HG02943 (cell line): ENCODE results near the gene APP.

Experiments used
- ATAC-seq: cut with Tn5 transposase; IDR thresholded peaks from one replicate; pipeline ENCODE4 v1.9.1; 2021; ENCODE audit warnings: mild to moderate bottlenecking, low read depth, moderate library complexity; ENCODE audit not compliant: unreplicated experiment

The APP gene

DNA sequence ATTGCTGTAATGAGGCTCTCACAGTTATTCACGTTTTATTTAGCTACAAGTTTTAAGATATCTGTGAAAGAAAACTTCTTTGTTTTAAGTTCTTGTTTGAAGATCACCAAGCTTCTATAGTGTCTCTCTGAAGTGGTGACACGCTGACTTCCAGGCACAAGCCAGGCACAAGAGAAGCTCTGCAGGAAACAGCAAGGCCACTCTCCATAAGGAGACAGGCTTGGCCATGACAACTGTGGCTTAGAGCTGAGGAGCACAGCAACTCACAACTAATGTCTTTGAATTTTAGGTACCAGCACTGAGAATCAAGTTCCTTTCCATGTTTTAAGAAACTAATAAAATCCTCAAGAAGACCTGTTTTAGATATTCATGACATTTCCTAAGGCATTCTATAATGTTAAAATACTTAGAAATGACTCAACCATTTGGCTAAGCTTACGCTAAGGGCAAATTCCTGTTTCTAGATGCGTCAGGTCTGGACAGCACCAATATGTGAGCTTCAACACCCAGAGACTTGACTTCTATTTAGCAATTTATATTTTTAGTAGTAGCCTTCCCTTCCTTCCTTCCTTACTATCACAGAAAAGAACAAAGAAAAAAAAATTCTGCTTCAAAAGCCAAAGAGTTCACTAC, 40.2 kb downstream of the APP start:
- ATAC-seq = no peak

GRCh38 chr21:26127918-26128317, 42.7 kb downstream of the APP start:
- no peak for ATAC-seq

DNA sequence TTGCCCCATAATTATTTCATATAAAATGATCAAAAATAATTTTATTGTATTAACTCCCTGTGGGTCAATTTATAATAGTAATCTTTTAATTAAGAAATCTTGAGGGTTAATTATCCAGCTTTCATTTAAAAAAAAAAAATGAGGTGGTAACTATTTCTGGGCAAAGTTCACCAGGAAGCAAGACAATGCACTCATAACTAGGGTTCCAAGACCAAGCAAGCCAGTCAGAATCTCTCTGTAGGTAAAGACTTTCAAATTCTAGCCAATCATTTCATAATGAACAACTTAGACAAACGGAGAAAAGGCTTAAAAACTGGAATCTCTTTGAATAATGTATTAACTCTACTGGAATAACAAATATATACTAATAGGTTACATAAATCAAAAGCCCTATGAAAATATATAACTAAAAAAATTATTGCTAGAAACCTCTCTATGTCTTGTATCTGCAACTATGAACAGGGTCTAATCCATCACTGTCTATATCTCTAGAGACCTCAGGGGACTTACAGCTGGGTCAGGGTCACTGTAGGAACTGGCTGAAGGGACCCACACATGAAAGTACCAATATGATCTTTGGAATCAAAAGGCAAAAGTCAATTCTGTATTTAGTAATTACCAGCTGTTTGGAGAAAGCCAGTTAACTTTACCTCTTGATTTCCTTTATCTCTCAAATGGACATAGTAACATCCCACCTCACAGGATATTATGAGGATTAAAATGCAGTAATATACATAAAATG, 43.3 kb downstream of the APP start:
- no peak for ATAC-seq

DNA sequence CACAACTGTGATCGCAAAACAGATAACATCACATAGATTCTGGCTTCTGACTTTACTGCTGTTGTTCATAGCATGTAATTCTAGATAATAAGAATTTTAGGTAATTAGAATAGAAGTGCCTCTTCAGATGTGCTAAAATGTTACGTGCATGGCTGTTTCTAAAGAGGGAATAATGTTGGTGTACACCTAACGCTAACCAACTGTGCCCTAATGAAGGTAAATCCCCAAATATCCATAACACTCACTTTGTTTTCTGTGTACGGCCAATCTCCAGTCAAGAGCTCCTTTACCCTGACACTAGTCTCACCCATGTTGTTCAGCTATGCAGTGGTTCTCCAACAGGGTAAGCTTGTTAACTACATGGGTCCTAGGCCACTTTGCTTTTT, 44.4 kb downstream of the APP start:
- ATAC-seq = no peak

DNA sequence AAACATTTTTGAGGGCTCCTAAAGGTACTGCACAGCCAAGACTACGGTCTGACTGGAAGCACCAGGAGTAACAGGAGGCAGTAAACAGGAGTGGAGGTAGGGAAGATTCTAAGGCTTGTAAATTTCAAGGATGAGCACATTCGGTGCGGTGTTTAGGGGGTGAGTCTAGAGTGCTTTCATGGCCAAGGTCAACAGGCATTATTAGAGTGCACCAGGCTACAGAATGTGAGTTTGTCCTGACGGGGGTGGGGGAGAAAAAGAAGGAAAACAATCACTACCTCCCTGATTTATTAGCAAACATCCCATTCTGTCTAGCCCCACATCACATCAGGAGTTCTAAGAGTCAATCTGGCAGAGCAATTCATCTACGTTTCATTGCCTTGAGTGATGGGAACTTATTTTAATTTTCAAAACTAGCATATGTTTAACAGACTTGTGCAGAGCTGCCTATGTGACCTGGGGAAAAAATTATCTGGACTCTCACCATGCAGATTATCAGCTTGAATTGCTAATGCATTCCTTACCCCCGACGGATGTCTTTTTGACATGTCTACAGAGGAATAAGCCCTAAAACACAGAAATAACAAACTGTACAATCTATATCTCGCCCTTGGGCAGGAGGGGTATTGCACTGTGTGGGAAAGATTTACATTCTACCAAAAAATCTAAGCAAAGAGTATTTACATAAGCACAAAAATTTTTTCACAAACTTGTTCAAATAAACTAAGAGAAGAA, 45.0 kb downstream of the APP start:
- no peak for ATAC-seq

- no peak for ATAC-seq
Observed at GRCh38 chr21:26124896-26125295, 45.7 kb downstream of the APP start.

DNA sequence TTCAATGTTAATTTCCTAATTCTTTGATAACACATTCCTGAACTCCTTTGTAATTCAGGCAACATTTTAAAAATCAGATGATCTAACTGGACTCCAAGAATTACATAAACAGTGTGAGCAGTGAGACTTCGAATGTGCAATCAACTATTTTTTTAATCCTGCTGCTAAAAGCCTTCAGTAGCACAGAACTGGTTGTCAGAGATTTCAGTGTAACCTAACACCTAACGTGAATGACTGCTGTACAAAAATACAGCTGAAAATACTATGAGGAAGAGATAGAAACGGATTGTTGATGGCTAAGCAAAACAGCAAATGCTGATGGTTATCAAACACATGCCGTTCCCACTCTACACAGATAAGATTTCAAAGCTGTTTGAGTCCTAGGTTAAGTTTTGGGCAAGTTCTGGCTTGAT, 46.1 kb downstream of the APP start:
- no peak for ATAC-seq

DNA sequence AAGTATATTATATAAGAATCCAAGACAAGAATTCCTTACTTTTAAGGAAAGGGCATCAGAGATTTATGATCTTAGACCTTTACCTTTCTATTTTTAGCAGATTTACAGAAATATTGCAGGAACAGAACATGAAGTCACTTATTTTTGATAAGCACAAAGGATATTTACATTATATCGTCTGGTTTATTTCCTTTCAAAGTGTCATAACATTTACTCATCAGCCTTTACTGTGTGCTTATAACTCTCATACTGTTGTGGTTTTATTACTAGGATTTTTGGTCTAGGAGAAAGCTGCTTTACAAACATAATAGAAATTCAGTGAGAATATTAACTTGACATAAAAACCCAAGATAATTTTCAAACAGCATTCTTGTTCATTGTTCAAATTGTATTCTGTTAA, 47.6 kb downstream of the APP start:
- ATAC-seq = no peak

- ATAC-seq = no peak
Observed at GRCh38 chr21:26120828-26121227, 49.7 kb downstream of the APP start.

DNA sequence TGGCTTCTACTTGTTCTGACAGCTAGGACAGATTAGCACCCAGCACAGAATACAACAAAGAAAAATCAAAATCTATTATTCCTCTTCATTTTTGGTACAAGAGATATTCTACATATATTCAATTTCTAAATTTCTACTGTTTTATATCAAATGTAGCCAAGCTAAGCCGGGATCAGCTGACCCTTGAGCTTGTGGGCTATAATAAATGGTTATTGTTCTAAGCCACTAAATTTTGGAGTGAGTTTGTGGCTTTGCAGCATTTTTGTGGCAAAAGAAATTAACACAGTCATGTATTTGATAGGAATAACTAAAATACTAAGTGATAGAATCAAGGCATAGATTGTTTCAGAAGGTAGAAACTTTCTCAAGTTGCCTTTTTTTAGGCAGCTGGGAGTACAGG, 50.7 kb downstream of the APP start:
- no peak for ATAC-seq

- ATAC-seq = no peak
Observed at GRCh38 chr21:26118938-26119540, 51.5 kb downstream of the APP start.

DNA sequence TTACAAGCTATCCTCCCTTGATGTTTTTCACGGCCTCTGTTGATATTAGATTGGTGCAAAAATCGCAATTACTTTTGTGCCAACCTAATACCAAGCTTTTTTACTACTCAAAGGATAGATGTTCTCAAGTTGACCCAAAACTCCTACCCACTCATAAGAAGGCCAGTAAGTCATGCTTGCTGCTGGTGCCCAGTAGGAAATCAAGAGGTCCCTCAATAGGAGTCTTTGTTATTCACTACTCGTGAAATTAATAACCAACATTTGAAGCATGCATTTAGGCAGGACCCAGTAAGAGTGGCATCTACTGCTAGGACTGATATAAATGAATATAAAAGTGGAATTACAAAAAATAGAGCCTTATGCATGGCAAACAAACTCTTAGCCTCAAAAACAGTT, 52.6 kb downstream of the APP start:
- no peak for ATAC-seq

DNA sequence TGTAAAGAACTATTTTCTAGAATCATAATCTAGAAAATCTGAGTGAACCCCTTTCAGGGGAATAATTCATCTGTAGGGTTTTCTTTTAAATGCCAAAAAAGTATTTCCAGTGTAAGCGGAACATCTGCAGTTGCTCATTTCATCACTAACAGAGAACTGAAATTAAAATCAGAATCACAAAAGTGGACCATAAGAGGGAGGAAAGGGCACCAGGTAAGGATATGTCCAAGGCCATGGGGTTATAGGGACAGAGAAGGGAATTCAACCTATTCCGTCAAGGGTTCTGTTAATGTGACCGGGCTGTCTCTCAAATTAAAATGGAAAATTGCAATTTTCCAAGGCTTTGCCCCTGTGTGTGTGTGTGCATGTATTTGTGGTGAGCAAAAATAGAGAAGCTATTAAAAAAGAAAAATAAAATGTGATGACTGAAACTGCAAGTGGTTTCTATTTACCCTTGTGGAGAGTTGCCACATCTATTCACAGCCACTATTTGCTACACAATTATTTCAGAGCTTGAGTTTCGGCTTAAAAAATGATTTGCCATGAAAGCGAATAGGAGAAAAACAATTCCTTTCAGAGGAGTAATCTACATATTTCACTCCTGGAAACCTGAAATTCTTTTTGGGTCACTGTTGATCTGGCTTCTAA, 53.1 kb downstream of the APP start:
- ATAC-seq = peak; percentile 53

DNA sequence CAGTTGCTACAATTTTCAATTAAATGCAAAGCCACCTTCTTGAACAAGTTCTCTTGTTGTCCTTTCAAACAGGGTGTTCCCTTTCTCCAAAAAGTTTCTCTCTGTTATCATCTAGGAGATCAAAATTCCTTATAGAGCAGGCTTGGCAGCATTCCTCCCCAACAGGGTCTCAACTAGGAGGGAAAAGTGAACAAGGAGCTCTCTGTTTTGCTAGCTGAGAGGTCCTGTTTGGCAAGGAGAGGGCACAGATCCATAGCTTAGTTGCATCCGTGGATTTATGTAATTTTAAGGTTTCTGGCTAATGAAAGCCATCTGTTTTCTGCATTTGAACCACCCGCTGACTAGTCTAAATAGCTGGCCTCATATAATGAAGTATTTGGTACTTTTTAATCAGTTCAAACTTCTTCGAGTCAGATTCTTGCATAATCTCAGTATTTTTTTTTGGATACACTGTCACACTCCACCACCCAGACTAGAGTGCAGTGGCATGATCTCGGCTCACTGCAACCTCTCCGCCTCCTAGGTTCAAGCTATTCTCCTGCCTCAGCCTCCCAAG, 54.0 kb downstream of the APP start:
- no peak for ATAC-seq

DNA sequence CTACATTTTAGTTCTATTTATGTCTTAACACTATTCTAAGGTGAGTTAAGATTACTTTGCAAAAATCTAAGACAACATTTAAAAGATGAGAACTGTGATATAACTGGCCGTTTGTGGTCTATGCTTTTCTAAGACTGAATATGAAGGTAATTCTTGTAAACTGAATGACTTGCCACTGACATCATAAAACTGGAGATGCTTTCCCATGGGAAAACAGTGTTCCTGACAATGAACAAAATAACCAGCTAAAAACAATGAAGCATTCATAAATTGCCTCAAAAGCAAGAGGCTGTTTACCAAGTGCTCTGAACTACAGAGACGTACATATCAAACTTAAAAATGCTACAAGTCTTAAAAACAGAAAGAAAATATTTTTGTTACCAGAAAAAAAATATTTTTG, 54.7 kb downstream of the APP start:
- ATAC-seq = no peak

- ATAC-seq = no peak
Observed at GRCh38 chr21:26115305-26115704, 55.3 kb downstream of the APP start.

DNA sequence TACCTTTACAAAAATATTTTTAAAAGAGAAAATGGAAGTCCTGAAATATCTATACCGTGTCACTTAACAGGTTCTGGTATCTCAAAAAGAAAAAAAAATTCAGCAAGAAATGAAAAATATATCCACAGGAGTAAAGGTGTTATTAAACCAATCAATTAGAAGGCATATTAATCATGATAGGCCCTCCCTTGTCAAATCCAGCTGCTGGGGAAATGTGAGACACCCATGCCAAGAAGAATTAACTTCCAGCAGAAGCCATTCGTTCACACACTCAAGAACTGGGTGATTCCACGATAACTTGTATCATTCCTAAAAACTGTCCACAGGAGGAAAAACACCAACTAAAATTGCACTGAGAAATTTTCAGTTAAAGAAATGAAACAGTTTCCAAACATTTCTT, 57.6 kb downstream of the APP start:
- ATAC-seq = no peak

DNA sequence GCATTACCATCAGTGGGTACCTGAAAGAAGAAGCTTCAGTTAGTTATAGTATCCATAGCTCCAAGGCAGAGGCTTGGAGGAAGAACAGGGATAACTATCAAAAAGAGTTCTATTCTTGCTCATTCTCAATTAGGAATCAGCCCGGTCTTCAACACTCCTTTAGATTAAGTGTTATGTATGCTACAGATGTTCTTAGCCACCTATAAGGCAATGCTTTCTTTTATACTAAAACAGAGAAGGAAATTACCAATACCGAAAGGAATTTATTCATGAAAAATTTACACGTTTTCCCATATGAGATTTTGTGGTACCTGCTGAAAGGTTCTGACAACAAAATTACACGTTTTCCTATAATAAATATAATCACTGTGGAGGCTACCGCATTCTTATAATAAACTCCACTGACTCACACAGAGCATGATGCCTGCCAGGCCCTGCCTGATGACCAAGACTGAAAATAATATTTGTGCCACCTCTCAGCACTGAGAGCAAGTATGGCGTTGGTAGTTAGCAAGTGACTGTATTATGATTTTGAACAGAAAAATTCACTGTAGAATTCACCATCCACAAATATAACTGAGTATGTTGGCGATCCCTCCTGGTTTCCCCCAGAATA, 58.3 kb downstream of the APP start:
- no peak for ATAC-seq

GRCh38 chr21:26110715-26111114, 59.9 kb downstream of the APP start:
- no peak for ATAC-seq

- ATAC-seq = no peak
Observed at GRCh38 chr21:26107429-26107828, 63.1 kb downstream of the APP start.
